NCI-H2029 (cell line): Measurements from ENCODE around the gene CORO1C.
"Not testable (repeated sequence)": the region's sequence is repeated elsewhere in the genome, so short reads cannot be mapped to it uniquely, and the experiment has no call there.

ENCODE experiments used
- DNase-seq: peaks from one replicate; lab custom pipeline; 2025; lab: John Stamatoyannopoulos, UW

Gene CORO1C

GRCh38 chr12:108633534-108634248, 97.6 kb downstream of the CORO1C start, which contains the start of gene SELPLG:
Gene SELPLG, minus strand, starts transcription at chr12:108633894. Its CDS starts 9,587 bp downstream, at chr12:108624307.
- no peak for DNase-seq

- DNase-seq: no peak
Observed at GRCh38 chr12:108633081-108633533, 98.2 kb downstream of the CORO1C start.

- not testable (repeated sequence) for DNase-seq
Observed at GRCh38 chr12:108631261-108631660, 100.1 kb downstream of the CORO1C start.

GRCh38 chr12:108630481-108631207, 100.7 kb downstream of the CORO1C start:
- no peak for DNase-seq

GRCh38 chr12:108629824-108630476, 101.4 kb downstream of the CORO1C start:
- no peak for DNase-seq

- DNase-seq: no peak
Observed at GRCh38 chr12:108629151-108629550, 102.2 kb downstream of the CORO1C start.

GRCh38 chr12:108627134-108627920, 104.0 kb downstream of the CORO1C start:
- DNase-seq: no peak

- DNase-seq: no peak
Observed at GRCh38 chr12:108625228-108625627, 106.1 kb downstream of the CORO1C start.

- DNase-seq: no peak
Observed at GRCh38 chr12:108623577-108623976, 107.7 kb downstream of the CORO1C start.

GRCh38 chr12:108622921-108623514, 108.3 kb downstream of the CORO1C start:
- DNase-seq: no peak

- DNase-seq: peak; percentile 51
Observed at GRCh38 chr12:108622421-108622820, 108.9 kb downstream of the CORO1C start.

- no peak for DNase-seq
Observed at GRCh38 chr12:108621161-108621560, 110.2 kb downstream of the CORO1C start.

GRCh38 chr12:108620236-108620879, 111.0 kb downstream of the CORO1C start:
- DNase-seq: no peak

GRCh38 chr12:108619369-108620160, 111.8 kb downstream of the CORO1C start:
- DNase-seq: no peak

- DNase-seq: not testable (repeated sequence)
Observed at GRCh38 chr12:108618953-108619274, 112.4 kb downstream of the CORO1C start.

GRCh38 chr12:108618079-108618952, 113.0 kb downstream of the CORO1C start:
- peak; percentile 77 for DNase-seq

GRCh38 chr12:108616941-108617858, 114.1 kb downstream of the CORO1C start:
- no peak for DNase-seq

- DNase-seq: no peak
Observed at GRCh38 chr12:108616359-108616758, 115.0 kb downstream of the CORO1C start.
